D341Med (cell line): ENCODE data around the gene TCEA2.
A peak's percentile ranks its signal among the peaks of the same experiment; 100 is the strongest.

Experiments used
- DNase-seq: peaks from one replicate; pipeline ENCODE4 v3.0.0; 2012; ENCODE audit warnings: low spot score

Gene TCEA2

DNA sequence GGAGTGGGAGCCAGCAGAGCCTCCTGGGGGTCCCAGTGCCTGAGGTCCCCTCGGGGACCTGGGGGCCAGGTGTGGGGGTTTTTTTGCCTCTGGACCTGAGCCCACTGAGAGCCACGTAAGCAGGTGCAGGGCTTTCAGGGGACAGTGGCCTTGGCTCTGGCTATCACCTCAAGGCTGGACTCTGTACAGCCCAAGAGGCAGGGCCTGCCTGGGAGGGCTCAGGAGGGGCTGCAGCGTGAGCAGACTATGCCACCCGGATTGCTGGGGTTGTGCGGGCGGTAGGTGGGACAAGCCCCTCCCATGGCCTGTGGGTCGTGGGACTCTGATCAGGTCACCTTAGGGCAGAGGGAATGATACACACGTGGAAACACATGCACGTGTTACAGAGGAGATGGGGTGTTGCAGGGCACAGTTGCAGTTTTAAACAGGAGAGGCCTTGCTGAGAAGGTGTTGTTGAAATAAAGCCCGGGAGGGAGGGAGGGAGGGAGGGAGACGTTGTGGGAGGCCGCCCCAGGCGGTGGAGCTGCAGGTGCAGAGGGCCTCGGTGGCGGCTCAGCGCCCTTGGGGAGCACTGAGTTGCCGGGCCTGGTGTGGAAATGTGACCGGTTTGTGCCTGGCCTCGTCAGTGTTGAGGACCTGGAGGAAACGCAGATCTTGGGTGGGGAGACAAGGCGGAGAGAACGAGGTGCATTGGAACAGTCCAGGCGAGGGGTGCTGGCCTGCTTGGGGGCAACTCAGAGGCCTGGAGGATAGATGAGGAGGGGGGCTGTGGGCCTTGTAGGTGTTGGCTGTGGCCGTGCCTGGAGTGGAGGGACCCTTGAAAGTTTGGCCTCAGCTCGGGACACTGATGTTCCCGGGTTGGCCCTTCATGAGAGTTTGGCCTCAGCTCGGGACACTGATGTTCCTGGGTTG lies 2.3 kb downstream of the TCEA2 start:
- DNase-seq, result no peak

DNA sequence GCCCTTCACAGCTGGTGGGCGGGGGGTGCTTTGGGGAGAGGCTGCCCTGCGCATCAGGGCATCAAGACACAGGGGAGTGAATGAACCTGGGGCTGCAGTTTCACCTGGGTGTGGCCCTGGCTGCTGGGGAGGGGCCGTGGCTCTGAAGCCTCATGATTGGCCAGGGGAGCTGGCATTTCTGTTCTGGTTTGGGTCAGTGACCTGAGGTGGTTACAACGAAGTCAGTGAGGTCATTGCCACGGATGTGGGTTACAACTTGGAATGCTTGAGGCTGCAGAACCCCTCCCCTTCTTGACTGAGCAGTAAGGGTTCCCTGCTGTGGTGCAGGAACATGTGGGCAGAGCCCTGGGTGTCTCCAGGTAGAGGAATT lies 3.0 kb downstream of the TCEA2 start:
- no peak for DNase-seq

- DNase-seq, result no peak
Observed at GRCh38 chr20:64067005-64067632, 4.1 kb downstream of the TCEA2 start.

GRCh38 chr20:64067733-64068307 lies 4.8 kb downstream of the TCEA2 start:
- DNase-seq, result no peak

DNA sequence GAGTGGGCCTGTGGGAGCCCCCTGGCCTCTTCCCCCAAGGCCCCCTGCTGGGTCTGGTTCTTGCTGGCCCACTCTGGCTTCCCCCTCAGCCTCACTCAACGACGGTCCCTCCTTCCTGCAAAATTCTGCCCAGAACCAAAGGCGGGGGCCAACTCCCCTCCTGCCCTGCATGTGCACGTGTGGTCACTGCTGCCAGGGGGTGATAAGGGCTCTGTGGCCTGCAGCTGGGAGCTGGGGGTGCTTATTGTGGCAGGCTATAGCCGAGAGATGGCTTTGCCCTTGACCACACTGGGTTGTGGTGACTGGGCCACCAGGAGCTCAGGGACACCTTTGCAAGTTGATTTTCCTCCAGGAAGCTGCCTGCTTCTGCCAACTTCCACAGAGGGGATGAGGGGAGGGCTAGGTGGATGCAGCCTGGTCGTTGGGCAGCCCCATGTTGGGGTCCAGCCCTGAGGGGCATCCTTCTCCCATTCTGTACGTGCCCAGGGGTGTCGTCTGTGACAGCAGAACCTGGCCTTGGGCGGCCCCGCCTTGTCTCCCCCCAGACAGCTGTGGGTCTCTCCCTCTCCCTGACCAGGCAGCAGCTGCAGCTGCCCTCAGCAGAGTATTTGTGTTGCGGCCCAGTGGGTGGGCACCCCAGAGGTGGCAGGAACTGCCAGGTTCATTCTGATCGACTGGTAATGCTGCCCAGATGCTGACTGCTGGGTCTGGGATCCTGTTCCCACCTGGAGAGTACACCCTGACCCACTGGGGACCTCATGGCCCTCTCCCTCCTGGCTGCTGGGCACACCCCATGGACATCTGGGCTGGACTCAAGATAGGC lies 5.6 kb downstream of the TCEA2 start:
- no peak for DNase-seq

- no peak for DNase-seq
Observed at GRCh38 chr20:64069209-64069613, 6.2 kb downstream of the TCEA2 start.

DNA sequence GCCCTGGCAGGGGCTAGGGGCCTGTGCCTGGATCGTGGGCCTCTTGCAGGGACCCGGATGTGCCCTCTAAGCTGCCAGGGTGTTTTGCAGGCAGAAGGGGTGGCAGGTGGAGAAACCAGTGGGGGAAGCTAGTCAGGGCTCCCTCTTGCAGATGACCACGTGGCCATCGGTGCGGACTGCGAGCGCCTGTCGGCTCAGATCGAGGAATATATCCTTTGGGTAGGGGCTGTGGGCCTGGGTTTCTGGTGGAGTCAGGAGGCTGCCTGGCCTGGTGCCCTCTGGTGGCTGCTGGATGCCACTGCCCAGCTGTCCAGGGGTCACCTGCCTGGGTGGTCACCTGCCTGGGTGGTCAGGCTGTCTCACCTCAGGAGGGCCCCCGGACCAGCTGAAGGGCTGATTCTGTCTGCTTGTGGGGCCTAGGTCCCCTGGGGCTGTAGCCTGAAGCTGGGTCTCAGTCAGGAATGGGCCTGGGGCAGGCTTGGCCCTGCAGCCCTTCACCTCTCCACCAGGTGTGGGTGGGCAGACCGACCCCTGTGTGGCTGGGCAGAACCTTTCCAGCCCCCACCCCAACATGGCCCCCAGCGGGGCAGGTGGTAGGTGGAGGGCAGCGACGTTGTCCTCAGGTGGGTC lies 6.7 kb downstream of the TCEA2 start:
- DNase-seq, result peak; percentile 72

- no peak for DNase-seq
Observed at GRCh38 chr20:64070244-64070993, 7.4 kb downstream of the TCEA2 start.

DNA sequence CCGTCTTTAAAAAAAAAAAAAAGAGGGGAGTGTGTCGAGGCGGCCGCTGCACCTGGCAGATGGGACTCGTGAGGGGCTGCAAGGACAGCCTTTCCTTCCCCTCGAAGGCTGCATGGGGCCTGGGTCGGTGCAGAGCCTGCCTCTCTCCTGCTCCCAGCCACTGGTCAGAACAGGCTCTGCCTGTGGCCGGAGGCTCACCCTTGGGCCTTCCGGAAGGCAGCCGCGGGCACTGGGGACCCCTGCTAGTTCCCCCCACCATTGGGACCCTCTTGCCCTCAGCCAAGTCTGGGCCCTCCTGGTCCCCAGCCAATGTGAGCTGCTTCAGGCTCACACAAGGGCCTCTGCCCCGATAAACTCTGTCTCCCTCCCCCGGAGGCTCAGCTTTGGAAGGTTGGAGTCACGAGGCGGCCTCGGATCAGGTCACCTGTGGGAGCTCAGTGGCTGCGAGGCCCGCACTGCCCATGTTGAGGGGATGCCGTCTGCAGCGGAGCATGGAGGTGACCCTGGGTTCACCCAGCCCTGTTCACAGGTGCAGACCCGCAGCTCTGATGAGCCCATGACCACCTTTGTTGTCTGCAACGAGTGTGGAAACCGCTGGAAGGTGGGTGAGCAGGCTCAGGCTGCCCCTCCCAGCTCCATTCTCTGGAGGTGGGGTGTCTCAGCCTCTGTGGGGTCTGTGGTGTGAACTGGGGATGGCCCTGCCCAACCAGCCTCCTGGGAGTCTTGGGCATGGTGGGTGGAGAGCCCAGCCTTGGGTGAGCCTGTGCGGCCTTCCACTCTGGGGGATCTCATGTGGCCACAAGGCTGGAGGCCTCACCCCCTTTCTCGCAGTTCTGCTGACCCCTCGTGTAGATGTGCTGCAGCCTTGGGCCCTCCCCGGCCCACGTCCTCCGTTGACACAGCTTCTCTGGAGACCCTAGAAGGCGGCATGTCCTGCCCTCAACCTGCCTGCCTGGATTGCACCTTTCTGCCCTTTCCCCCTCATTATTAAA lies 8.6 kb downstream of the TCEA2 start:
- DNase-seq, result no peak

GRCh38 chr20:64072498-64073063 lies 9.6 kb downstream of the TCEA2 start:
- DNase-seq, result no peak

DNA sequence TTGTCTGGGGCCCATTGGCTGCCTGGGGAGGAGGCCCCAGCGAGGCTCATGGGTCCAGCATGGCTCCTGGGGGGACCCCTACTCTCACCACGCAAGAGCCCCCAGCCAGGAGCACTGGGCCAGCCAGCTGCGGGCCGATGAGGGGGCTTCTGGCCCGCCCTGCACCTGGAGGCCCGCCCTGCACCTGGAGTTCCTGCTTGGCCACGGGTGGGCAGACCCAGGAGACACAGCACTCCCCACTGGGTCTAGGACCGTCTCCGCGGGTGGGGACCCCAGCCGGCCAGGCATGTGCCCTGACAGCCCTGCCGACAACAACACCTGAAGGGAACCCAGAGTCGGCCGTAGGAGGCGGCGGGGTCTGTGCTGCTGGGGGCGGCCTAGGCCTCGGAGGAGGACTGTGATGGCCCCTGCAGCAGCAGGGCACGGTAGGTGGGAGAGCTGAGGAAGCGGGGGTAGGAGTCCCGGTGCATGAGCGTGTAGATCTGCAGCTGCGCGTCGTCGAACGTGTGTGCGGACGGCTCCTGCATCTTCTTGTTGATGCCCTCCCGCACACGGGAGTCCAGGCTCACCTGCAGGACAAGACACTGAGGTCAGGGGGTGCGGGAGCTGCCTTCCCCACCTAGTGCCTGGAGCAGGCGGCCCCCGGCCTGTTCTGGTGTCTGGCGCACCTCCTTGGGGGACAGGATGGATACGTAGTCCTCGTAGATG lies 10.6 kb downstream of the TCEA2 start:
- DNase-seq, result no peak

GRCh38 chr20:64074184-64074789 lies 11.3 kb downstream of the TCEA2 start:
- no peak for DNase-seq

DNA sequence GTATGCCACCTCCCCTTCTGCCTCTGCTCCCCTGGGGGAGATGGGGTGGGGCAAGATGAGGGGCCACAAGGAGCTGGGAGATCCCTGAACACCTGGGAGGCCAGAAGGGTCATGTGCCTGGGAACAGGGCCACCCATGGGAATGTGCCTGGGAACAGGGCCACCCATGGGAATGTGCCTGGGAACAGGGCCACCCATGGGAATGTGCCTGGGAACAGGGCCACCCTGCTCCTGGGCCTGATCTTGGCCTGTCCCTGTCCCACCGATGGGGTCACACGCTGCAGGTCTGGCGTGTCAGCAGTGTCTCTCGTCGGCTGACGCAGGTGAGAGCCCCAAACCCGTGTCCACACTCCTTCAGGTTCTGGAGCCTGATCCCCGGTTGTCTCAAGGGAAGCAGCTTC lies 12.0 kb downstream of the TCEA2 start:
- DNase-seq, result no peak

DNA sequence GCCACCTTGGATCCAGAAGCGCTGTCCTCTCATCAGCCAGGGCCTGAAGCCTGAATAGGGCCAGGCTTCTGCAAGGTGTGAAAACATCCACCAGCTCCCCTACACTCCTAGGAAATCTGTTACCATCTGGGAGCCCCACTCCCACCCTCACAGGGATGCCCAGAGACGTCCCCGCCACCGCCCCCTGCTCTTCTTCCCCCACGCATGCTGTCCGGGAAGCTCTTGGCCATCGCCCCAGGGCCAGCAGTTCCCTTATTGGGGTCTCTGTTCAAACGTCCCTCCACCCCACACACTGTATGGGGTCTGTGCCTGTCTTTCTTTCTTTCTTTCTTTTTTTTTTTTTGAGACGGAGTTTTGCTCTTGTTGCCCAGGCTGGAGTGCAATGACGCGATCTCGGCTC lies 12.6 kb downstream of the TCEA2 start:
- DNase-seq, result no peak

DNA sequence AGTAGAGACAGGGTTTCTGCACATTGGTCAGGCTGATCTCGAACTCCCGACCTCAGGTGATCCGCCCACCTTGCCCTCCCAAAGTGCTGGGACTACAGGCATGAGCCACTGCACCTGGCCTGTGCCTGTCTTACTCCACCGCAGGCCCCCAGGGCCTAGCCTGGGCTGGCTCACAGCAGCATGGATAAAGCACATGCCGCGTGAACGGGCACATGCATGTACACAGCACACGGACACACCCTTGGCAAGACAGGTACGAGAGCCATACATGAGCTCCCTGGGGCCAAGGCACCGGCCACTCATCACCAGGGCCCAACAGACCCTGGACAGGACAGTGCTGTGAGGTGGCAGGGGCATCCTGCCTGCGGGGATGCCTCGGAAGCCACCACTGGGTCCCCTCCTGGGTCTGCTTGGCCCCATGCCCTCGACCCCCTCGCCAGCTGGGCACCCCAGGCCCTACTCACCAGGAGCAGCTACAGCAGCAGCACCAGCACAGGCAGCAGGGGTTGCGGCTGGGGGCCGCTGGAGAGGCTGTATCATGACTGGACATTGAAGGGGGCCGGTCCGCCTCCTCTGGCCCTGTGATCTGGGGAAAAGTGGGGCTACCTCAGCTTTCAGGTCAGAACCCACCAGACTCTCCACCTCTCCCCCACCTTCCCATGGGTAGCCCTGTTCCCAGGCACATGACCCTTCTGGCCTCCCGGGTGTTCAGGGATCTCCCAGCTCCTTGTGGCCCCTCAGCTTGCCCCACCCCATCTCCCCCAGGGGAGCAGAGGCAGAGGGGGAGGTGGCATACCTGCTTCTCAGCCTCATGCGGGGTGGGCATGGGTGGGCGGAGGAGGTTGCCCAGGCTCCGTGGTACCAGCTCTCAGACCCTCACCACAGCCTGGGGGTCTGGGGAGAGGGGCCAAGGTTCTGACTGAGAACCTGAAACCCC lies 13.3 kb downstream of the TCEA2 start:
- no peak for DNase-seq

DNA sequence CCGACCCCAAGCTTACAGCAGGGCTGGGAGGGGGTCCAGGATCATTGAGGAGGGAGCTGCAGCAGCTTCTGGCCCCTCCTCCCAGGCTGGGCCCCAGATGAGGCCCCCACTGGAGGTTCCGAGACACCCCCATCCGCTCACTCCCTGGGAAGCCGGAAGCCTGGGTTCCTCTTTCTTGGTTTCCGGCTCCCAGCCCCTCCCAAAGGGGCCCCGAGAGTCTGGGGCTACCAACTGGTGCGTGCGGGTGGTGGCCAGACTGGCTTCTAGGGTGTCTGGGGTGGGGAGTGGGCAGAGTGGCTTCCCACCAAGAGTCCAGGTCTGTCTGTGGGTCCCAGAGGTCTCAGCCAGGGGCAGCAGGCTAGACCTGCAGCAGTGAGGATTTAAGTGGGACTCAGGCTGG lies 14.1 kb downstream of the TCEA2 start:
- DNase-seq, result no peak

GRCh38 chr20:64077541-64077875 lies 14.5 kb downstream of the TCEA2 start:
- DNase-seq, result no peak
